GM12872 (cell line): ENCODE measurements around the gene DPF1.

Experiments used
- TF ChIP-seq, protein P1 (sequence below): IDR thresholded peaks from 3 replicates; pipeline ENCODE4 v1.5.1; 2011; ENCODE audit warnings: low read depth, mild to moderate bottlenecking, low read length, moderate library complexity; ENCODE audit not compliant: insufficient read depth

Gene DPF1

GRCh38 chr19:38229585-38230073 is 5.6 kb upstream of the DPF1 start:
- TF ChIP-seq, protein P1, sequence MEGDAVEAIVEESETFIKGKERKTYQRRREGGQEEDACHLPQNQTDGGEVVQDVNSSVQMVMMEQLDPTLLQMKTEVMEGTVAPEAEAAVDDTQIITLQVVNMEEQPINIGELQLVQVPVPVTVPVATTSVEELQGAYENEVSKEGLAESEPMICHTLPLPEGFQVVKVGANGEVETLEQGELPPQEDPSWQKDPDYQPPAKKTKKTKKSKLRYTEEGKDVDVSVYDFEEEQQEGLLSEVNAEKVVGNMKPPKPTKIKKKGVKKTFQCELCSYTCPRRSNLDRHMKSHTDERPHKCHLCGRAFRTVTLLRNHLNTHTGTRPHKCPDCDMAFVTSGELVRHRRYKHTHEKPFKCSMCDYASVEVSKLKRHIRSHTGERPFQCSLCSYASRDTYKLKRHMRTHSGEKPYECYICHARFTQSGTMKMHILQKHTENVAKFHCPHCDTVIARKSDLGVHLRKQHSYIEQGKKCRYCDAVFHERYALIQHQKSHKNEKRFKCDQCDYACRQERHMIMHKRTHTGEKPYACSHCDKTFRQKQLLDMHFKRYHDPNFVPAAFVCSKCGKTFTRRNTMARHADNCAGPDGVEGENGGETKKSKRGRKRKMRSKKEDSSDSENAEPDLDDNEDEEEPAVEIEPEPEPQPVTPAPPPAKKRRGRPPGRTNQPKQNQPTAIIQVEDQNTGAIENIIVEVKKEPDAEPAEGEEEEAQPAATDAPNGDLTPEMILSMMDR = no peak

GRCh38 chr19:38228491-38229439 is 4.7 kb upstream of the DPF1 start:
- TF ChIP-seq, protein P1 = no peak

DNA sequence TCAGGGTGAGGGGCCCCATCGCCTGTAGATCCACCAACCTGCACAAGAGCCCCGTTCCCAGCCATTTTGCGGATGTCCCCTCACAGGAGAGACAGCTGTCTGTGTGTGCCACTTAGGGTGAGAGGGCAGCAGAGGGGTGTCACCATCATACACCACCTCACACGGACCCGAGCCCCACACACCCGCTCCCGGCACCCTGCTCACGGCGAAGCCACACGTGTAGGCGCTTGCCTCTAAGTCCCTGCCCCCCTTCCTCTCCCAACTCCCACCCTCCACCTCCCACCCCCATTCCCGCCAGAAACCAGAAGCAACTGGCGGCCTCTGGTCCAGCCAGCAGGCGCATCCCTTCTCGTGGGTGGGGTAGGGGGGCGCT is 4.0 kb upstream of the DPF1 start:
- TF ChIP-seq, protein P1 = no peak

- TF ChIP-seq, protein P1 = no peak
Measured at GRCh38 chr19:38227287-38228004, 3.4 kb upstream of the DPF1 start.

GRCh38 chr19:38223617-38224013 is 407 bp downstream of the DPF1 start:
- TF ChIP-seq, protein P1 = no peak

- TF ChIP-seq, protein P1 = no peak
Measured at GRCh38 chr19:38223119-38223523, 901 bp downstream of the DPF1 start.
